ENCODE measurements around the gene ZNF197. TPM values are rescaled to one million over a fixed set of nuclear protein-coding genes. Genes with fewer than 3 reads are reported as not detected.

ZNF197 gene
- 4.2 TPM for polyA plus RNA-seq (2012; ENCODE audit: insufficient read length, low read depth)

- TF ChIP-seq, protein P1, sequence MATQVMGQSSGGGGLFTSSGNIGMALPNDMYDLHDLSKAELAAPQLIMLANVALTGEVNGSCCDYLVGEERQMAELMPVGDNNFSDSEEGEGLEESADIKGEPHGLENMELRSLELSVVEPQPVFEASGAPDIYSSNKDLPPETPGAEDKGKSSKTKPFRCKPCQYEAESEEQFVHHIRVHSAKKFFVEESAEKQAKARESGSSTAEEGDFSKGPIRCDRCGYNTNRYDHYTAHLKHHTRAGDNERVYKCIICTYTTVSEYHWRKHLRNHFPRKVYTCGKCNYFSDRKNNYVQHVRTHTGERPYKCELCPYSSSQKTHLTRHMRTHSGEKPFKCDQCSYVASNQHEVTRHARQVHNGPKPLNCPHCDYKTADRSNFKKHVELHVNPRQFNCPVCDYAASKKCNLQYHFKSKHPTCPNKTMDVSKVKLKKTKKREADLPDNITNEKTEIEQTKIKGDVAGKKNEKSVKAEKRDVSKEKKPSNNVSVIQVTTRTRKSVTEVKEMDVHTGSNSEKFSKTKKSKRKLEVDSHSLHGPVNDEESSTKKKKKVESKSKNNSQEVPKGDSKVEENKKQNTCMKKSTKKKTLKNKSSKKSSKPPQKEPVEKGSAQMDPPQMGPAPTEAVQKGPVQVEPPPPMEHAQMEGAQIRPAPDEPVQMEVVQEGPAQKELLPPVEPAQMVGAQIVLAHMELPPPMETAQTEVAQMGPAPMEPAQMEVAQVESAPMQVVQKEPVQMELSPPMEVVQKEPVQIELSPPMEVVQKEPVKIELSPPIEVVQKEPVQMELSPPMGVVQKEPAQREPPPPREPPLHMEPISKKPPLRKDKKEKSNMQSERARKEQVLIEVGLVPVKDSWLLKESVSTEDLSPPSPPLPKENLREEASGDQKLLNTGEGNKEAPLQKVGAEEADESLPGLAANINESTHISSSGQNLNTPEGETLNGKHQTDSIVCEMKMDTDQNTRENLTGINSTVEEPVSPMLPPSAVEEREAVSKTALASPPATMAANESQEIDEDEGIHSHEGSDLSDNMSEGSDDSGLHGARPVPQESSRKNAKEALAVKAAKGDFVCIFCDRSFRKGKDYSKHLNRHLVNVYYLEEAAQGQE (IDR thresholded peaks at IDR 0.05; ENCODE audit: insufficient read depth in 1 of 2, low read depth in 2 of 2, low read length in 2 of 2) = peak; percentile 48 to 76; a peak in 3 of 4 replicates
- TF ChIP-seq TAF1 (IDR thresholded peaks at IDR 0.05; ENCODE audit: borderline replicate concordance, insufficient read depth, low read length) (peak; percentile 81; the same call in 1 of the 2 replicates), POLR2AphosphoS5 (IDR thresholded peaks at IDR 0.05; ENCODE audit: low read depth, low read length) (peak; percentile 67), FOXP2 (optimal IDR thresholded peaks at IDR 0.05; ENCODE audit: borderline replicate concordance, extremely low read depth, extremely low read length, insufficient read depth) (peak; percentile 34), SIN3A (IDR thresholded peaks at IDR 0.05; ENCODE audit: borderline replicate concordance, insufficient read depth, low read length) (no peak)
Measured at GRCh38 chr3:44624749-44625480, at the start of gene ZNF197. Gene ZNF197 (plus strand): TSS chr3:44625036. CDS start chr3:44629155, 4,119 bp downstream.

- no peak for TF ChIP-seq FOXP2 (optimal IDR thresholded peaks at IDR 0.05; ENCODE audit: borderline replicate concordance, extremely low read depth, extremely low read length, insufficient read depth)
- TF ChIP-seq, protein P1 (IDR thresholded peaks at IDR 0.05; ENCODE audit: insufficient read depth in 1 of 2, low read depth in 2 of 2, low read length in 2 of 2) = no peak
- TF ChIP-seq POLR2AphosphoS5 (IDR thresholded peaks at IDR 0.05; ENCODE audit: low read depth, low read length) = no peak
- no peak for TF ChIP-seq SIN3A (IDR thresholded peaks at IDR 0.05; ENCODE audit: borderline replicate concordance, insufficient read depth, low read length)
- TF ChIP-seq TAF1 (IDR thresholded peaks at IDR 0.05; ENCODE audit: borderline replicate concordance, insufficient read depth, low read length) = no peak
Measured at GRCh38 chr3:44576613-44577012, 48.2 kb upstream of the ZNF197 start.

GRCh38 chr3:44584646-44585501 lies 40.0 kb upstream of the ZNF197 start, which contains the start of gene ZNF660:
Gene ZNF660 (plus strand): TSS chr3:44584964. CDS start chr3:44594194, 9,230 bp downstream.
- TF ChIP-seq SIN3A (IDR thresholded peaks at IDR 0.05; ENCODE audit: borderline replicate concordance, insufficient read depth, low read length) = no peak
- peak; percentile 24; the same call in 1 of the 2 replicates for TF ChIP-seq POLR2AphosphoS5 (IDR thresholded peaks at IDR 0.05; ENCODE audit: low read depth, low read length)

DNA sequence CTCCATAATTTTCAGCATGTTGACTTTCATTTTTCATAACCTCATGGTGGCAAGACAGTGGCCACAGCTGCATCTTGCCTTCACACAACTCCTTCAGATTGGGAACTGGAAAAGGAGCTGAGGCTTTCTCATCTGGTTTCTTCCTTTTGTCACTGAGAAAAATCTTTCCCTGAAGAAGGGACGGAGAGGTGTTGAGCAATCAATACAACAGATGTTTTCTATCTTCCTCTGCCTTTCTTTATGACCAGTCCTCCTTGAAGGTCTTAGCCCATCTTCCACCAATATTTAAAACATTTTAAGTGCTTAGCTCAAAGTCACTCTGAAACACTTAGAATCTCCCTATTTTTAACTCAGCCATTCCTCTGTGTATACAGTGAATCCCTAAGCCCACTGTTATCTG lies 28.2 kb upstream of the ZNF197 start:
- TF ChIP-seq FOXP2 (optimal IDR thresholded peaks at IDR 0.05; ENCODE audit: borderline replicate concordance, extremely low read depth, extremely low read length, insufficient read depth) (no peak), TAF1 (IDR thresholded peaks at IDR 0.05; ENCODE audit: borderline replicate concordance, insufficient read depth, low read length) (no peak), POLR2AphosphoS5 (IDR thresholded peaks at IDR 0.05; ENCODE audit: low read depth, low read length) (no peak)
- TF ChIP-seq, protein P1 (IDR thresholded peaks at IDR 0.05; ENCODE audit: insufficient read depth in 1 of 2, low read depth in 2 of 2, low read length in 2 of 2) = no peak

DNA sequence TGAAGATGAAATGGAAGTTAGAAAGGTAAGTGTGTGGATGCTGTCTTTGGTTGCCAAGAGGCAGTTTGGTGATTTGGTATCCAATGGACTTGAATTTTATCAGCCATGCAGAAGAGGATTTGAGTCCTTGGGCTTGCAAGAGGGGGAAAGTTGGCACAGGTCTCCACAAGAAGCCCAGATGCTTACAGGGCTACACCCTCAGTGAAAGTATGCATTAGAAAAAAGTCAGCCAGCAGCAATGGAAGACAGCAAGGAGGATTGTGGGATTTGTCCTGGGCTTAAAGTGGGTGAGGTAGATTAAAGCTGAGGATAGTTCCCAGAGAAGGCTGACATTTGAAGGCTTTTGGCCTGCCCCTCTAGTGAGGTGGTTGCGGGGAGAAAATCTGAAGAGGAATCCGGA lies 23.1 kb upstream of the ZNF197 start:
- TF ChIP-seq SIN3A (IDR thresholded peaks at IDR 0.05; ENCODE audit: borderline replicate concordance, insufficient read depth, low read length) = no peak
- no peak for TF ChIP-seq FOXP2 (optimal IDR thresholded peaks at IDR 0.05; ENCODE audit: borderline replicate concordance, extremely low read depth, extremely low read length, insufficient read depth)
- no peak for TF ChIP-seq TAF1 (IDR thresholded peaks at IDR 0.05; ENCODE audit: borderline replicate concordance, insufficient read depth, low read length)
- TF ChIP-seq, protein P1 (IDR thresholded peaks at IDR 0.05; ENCODE audit: insufficient read depth in 1 of 2, low read depth in 2 of 2, low read length in 2 of 2) = no peak
- no peak for TF ChIP-seq POLR2AphosphoS5 (IDR thresholded peaks at IDR 0.05; ENCODE audit: low read depth, low read length)
